Measurements from ENCODE around the gene PCLO.
"Not testable (repeated sequence)": the region's sequence is repeated elsewhere in the genome, so short reads cannot be mapped to it uniquely, and the experiment has no call there.

Gene PCLO

GRCh38 chr7:82964150-82964882 lies 198.4 kb downstream of the PCLO start:
- DNase-seq (ENCODE audit: low spot score), result no peak

- DNase-seq (ENCODE audit: low spot score), result no peak
Observed at GRCh38 chr7:82961240-82961639, 201.4 kb downstream of the PCLO start.

- no peak for DNase-seq (ENCODE audit: low spot score)
Observed at GRCh38 chr7:82959528-82959927, 203.2 kb downstream of the PCLO start.

- no peak for DNase-seq (ENCODE audit: low spot score)
Observed at GRCh38 chr7:82957521-82957920, 205.2 kb downstream of the PCLO start.

GRCh38 chr7:82953324-82954027 lies 209.2 kb downstream of the PCLO start:
- DNase-seq (ENCODE audit: low spot score), result no peak

GRCh38 chr7:82950436-82950835 lies 212.2 kb downstream of the PCLO start:
- DNase-seq (ENCODE audit: low spot score), result no peak

GRCh38 chr7:82945480-82945879 lies 217.2 kb downstream of the PCLO start:
- DNase-seq (ENCODE audit: low spot score), result no peak

- DNase-seq (ENCODE audit: low spot score), result no peak
Observed at GRCh38 chr7:82945056-82945455, 217.6 kb downstream of the PCLO start.

- DNase-seq (ENCODE audit: low spot score), result no peak
Observed at GRCh38 chr7:82932516-82932915, 230.2 kb downstream of the PCLO start.

- DNase-seq (ENCODE audit: low spot score), result no peak
Observed at GRCh38 chr7:82926477-82926876, 236.2 kb downstream of the PCLO start.

GRCh38 chr7:82925331-82925730 lies 237.4 kb downstream of the PCLO start:
- no peak for DNase-seq (ENCODE audit: low spot score)

GRCh38 chr7:82906502-82906901 lies 256.2 kb downstream of the PCLO start:
- DNase-seq (ENCODE audit: low spot score), result no peak

- no peak for DNase-seq (ENCODE audit: low spot score)
Observed at GRCh38 chr7:82904871-82905270, 257.8 kb downstream of the PCLO start.

- not testable (repeated sequence) for DNase-seq (ENCODE audit: low spot score)
Observed at GRCh38 chr7:82901098-82901497, 261.6 kb downstream of the PCLO start.

- no peak for DNase-seq (ENCODE audit: low spot score)
Observed at GRCh38 chr7:82897500-82897899, 265.2 kb downstream of the PCLO start.

- DNase-seq (ENCODE audit: low spot score), result not testable (repeated sequence)
Observed at GRCh38 chr7:82894341-82894740, 268.3 kb downstream of the PCLO start.

- no peak for DNase-seq (ENCODE audit: low spot score)
Observed at GRCh38 chr7:82886324-82886723, 276.4 kb downstream of the PCLO start.

GRCh38 chr7:82865856-82866255 lies 296.8 kb downstream of the PCLO start:
- no peak for DNase-seq (ENCODE audit: low spot score)

- DNase-seq (ENCODE audit: low spot score), result no peak
Observed at GRCh38 chr7:82859106-82859850, 303.4 kb downstream of the PCLO start.

- no peak for DNase-seq (ENCODE audit: low spot score)
Observed at GRCh38 chr7:82851121-82851520, 311.6 kb downstream of the PCLO start.

- DNase-seq (ENCODE audit: low spot score), result no peak
Observed at GRCh38 chr7:82841828-82842227, 320.9 kb downstream of the PCLO start.

- no peak for DNase-seq (ENCODE audit: low spot score)
Observed at GRCh38 chr7:82840061-82840460, 322.6 kb downstream of the PCLO start.

- no peak for DNase-seq (ENCODE audit: low spot score)
Observed at GRCh38 chr7:82839555-82839954, 323.1 kb downstream of the PCLO start.
